NT2/D1 (cell line): ENCODE results near the gene HAUS7.

Experiments
- DNase-seq: peaks from one replicate; pipeline ENCODE4 v3.0.0-alpha.2; 2011; ENCODE audit warnings: low read depth, low spot score
- H3K27me3 ChIP-seq: 2 replicates; pipeline ENCODE4 v1.6.0; 2011; ENCODE audit warnings: mild to moderate bottlenecking; ENCODE audit not compliant: insufficient read length, insufficient read depth
- H3K36me3 ChIP-seq: 2 replicates; pipeline ENCODE4 v1.6.1; 2011; ENCODE audit warnings: mild to moderate bottlenecking, low read length, mixed read lengths; ENCODE audit not compliant: insufficient read depth, insufficient read length
- H3K4me1 ChIP-seq: 2 replicates; pipeline ENCODE4 v1.5.1; 2011; ENCODE audit not compliant: insufficient read depth, insufficient read length
- H3K4me3 ChIP-seq: 2 replicates; pipeline ENCODE4 v1.5.1; 2011; ENCODE audit warnings: low read depth; ENCODE audit not compliant: insufficient read length
- H3K9ac ChIP-seq: 2 replicates; pipeline ENCODE4 v1.6.0; 2011; ENCODE audit warnings: low read depth; ENCODE audit not compliant: insufficient read length
- H3K9me3 ChIP-seq: 2 replicates; pipeline ENCODE4 v1.5.1; 2011; ENCODE audit warnings: mild to moderate bottlenecking, low read length; ENCODE audit not compliant: insufficient read depth
- SUZ12 ChIP-seq: IDR thresholded peaks from 2 replicates; pipeline ENCODE4 v1.6.1; 2011; ENCODE audit not compliant: insufficient read length, insufficient read depth; ENCODE audit errors: extremely low read depth
- YY1 ChIP-seq: IDR thresholded peaks from 2 replicates; pipeline ENCODE4 v1.6.1; 2011; ENCODE audit not compliant: insufficient read length, insufficient read depth
- ZNF274 ChIP-seq: IDR thresholded peaks from 2 replicates; pipeline ENCODE4 v1.6.1; 2011; ENCODE audit warnings: mild to moderate bottlenecking, low read depth, low read length

The HAUS7 gene

DNA sequence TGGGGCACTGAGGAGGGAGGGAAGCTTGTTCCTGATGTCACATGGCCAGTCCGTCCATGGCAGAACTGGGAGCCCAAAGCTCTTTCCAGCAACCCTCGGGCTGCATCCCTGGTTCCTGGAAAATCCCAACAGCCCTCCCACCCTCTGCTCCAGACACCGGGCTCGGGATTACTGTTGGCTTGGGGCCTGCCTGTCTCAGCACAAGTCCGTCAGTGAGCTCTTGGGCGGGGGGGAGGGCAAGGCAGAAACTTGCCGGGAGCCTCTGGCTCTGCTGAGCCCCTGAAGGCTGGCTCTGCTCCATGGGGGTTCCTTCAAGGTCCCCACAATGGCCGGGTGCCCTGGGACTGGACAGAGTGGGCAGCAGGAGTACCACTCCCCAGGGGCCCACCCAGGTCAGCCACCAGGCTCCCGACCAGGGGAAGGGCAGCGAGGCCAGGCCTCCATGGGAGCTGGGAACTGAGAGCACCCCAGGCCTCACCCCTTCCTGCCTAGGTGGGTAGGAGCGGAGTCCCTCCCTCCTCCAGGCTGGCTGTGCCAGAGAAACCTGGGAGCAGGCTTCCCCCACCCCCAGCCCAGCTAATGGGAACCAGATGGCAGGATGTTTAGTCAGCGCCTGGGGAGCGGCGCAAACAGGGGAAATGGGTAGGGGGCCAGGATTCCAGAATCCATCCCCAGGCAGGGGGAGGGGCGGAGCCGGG lies 6.4 kb upstream of the HAUS7 start:
- no peaks in the 10 kb centered on the region for H3K9me3 ChIP-seq
- no peak for TF ChIP-seq YY1
- no peak for TF ChIP-seq ZNF274
- TF ChIP-seq SUZ12, result no peak
- no peak overlapping the region for H3K4me3 ChIP-seq
- no peaks in the 10 kb centered on the region for H3K36me3 ChIP-seq
- DNase-seq, result no peak
- no peaks in the 10 kb centered on the region for H3K4me1 ChIP-seq
- H3K9ac ChIP-seq, result no peak overlapping the region
- no peaks in the 10 kb centered on the region for H3K27me3 ChIP-seq

- Histone ChIP-seq H3K4me3 (no peak overlapping the region), H3K36me3 (no peaks in the 10 kb centered on the region), H3K9me3 (no peaks in the 10 kb centered on the region), H3K4me1 (no peaks in the 10 kb centered on the region), H3K9ac (no peak overlapping the region), H3K27me3 (no peaks in the 10 kb centered on the region)
- TF ChIP-seq SUZ12 (no peak), YY1 (no peak), ZNF274 (no peak)
- no peak for DNase-seq
Measured at GRCh38 chrX:153475751-153476281, 5.4 kb upstream of the HAUS7 start.

DNA sequence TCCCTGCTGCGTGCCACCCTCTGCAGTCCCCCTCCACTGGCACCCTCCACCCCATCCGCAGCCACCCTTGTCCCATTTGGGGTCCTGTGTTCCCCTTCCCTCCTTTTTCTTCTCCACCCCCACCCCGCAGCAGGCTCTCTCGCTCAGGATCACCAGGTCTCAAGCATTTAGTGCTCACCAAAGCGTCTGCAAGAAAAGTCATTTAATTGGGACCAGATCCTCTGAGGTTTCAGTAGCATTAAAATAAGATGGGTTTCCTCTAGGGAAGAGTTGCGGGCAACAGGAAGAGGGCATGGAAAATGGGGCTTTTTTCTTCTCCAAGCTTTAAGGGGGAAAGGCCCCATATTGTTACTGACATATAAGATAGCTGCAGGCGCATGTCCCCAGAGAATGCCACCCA lies 4.9 kb upstream of the HAUS7 start:
- H3K9ac ChIP-seq, result no peak overlapping the region
- TF ChIP-seq SUZ12, result no peak
- no peak for TF ChIP-seq ZNF274
- TF ChIP-seq YY1, result no peak
- H3K36me3 ChIP-seq, result no peaks in the 10 kb centered on the region
- no peaks in the 10 kb centered on the region for H3K4me1 ChIP-seq
- H3K9me3 ChIP-seq, result no peaks in the 10 kb centered on the region
- H3K27me3 ChIP-seq, result no peaks in the 10 kb centered on the region
- no peak for DNase-seq
- no peak overlapping the region for H3K4me3 ChIP-seq

- Histone ChIP-seq H3K4me1 (no peaks in the 10 kb centered on the region), H3K36me3 (no peaks in the 10 kb centered on the region), H3K9ac (no peak overlapping the region), H3K4me3 (no peak overlapping the region), H3K27me3 (no peaks in the 10 kb centered on the region), H3K9me3 (no peaks in the 10 kb centered on the region)
- TF ChIP-seq SUZ12 (no peak), YY1 (no peak), ZNF274 (no peak)
- DNase-seq, result no peak
Measured at GRCh38 chrX:153474718-153475117, 4.3 kb upstream of the HAUS7 start.

DNA sequence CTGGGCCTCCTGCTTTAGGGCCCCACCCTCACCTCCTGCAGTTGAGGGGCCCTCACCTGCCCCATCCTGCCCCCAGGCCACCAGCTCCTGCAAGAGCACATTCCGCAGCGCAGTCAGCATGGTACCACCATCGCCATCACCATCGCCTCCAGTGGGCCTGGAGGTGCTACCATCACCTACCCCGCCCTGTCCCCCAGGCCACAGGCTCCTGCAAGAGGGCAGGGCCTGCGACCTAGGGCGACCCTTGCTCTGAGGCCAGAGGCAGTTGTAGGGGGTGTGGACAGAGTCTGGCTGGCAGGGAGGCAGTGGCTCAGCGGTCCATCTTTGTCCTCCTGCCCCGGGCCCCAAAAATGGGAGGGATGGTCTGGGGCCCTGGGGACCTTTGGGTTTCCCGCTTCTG lies 3.9 kb upstream of the HAUS7 start:
- no peaks in the 10 kb centered on the region for H3K27me3 ChIP-seq
- H3K36me3 ChIP-seq, result no peaks in the 10 kb centered on the region
- no peak overlapping the region for H3K4me3 ChIP-seq
- TF ChIP-seq SUZ12, result no peak
- no peak for TF ChIP-seq YY1
- no peak for TF ChIP-seq ZNF274
- no peaks in the 10 kb centered on the region for H3K9me3 ChIP-seq
- DNase-seq, result no peak
- H3K4me1 ChIP-seq, result no peaks in the 10 kb centered on the region
- H3K9ac ChIP-seq, result no peak overlapping the region

- DNase-seq, result no peak
- TF ChIP-seq SUZ12 (no peak), ZNF274 (no peak), YY1 (no peak)
- H3K9ac ChIP-seq, result no peak overlapping the region
- no peak overlapping the region for H3K4me3 ChIP-seq
- no peaks in the 10 kb centered on the region for H3K27me3 ChIP-seq
- H3K36me3 ChIP-seq, result peaks cover 9% of the 10 kb centered on the region
- no peaks in the 10 kb centered on the region for H3K9me3 ChIP-seq
- H3K4me1 ChIP-seq, result no peaks in the 10 kb centered on the region
Measured at GRCh38 chrX:153473126-153473525, 2.8 kb upstream of the HAUS7 start.

DNA sequence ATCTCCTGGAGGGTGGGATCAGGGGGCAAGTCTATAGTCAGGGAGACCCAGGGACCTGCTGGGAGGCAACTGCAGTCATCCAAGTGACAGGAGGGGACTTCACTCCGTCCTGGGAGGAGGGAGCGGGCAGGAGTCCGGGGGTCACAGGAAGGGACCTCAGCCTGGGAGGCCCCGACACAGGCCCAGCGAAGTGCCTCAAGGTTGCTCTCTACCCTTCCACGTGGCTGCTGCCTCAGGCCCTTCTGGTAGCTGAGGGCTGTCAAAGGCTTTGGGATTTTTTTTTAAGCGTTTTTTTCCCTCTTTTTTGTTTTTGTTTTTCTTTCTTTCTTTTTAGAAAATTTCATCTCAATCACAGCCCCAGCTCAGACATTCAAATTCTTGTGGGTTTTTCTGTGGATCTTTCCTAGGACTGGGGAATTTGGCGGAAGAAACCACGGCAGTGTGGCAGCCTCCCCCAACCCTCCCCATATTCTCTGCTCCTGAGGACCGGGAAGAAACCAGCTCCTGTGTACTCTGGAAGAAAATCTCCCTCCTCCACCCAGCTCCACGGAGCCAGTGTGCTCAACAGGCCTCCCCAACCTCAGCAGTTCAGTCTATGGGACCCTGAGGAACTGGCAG lies 1.4 kb upstream of the HAUS7 start:
- TF ChIP-seq ZNF274, result no peak
- no peak for TF ChIP-seq YY1
- TF ChIP-seq SUZ12, result no peak
- Histone ChIP-seq H3K36me3 (peaks cover 15% of the 10 kb centered on the region), H3K4me1 (no peaks in the 10 kb centered on the region), H3K9ac (no peak overlapping the region), H3K4me3 (no peak overlapping the region), H3K27me3 (no peaks in the 10 kb centered on the region), H3K9me3 (no peaks in the 10 kb centered on the region)
- no peak for DNase-seq
